DOHH2 (cell line): Measurements from ENCODE around the gene CCRL2.

Experiments used
- H3F3A ChIP-seq: fragments of 200-600 bp; sonication (generic), shearing (Covaris generic); 2 replicates; pipeline ENCODE4 v1.6.0; 2016; ENCODE audit warnings: antibody characterized with exemption, mild to moderate bottlenecking; ENCODE audit not compliant: control insufficient read depth, insufficient read depth
- H3K27ac ChIP-seq: fragments of 200-600 bp; sonication (generic); 2 replicates; pipeline ENCODE4 v1.5.1; 2014; ENCODE audit warnings: low read depth, mild to moderate bottlenecking, low read length, moderate library complexity
- H3K27me3 ChIP-seq: fragments of 200-600 bp; sonication (generic); 2 replicates; pipeline ENCODE4 v1.6.1; 2014; ENCODE audit warnings: mild to moderate bottlenecking, low read length, mixed read lengths; ENCODE audit not compliant: control insufficient read depth
- H3K36me3 ChIP-seq: fragments of 200-600 bp; sonication (generic); 2 replicates; pipeline ENCODE4 v1.6.1; 2014; ENCODE audit warnings: mild to moderate bottlenecking, low read length, moderate library complexity, mixed read lengths; ENCODE audit not compliant: control insufficient read depth
- H3K4me1 ChIP-seq: fragments of 200-600 bp; sonication (generic); 2 replicates; pipeline ENCODE4 v1.6.1; 2014; ENCODE audit warnings: mild to moderate bottlenecking, low read length, mixed read lengths; ENCODE audit not compliant: control insufficient read depth
- H3K4me2 ChIP-seq: fragments of 200-600 bp; sonication (generic); 2 replicates; pipeline ENCODE4 v1.6.0; 2014; ENCODE audit warnings: mild to moderate bottlenecking, low read length, moderate library complexity
- H3K4me3 ChIP-seq: fragments of 200-600 bp; sonication (generic); 2 replicates; pipeline ENCODE4 v1.5.1; 2014; ENCODE audit warnings: mild to moderate bottlenecking, low read length, mixed read lengths
- H3K79me2 ChIP-seq: fragments of 200-600 bp; sonication (generic); 2 replicates; pipeline ENCODE4 v1.6.1; 2014; ENCODE audit warnings: mild to moderate bottlenecking, low read length, mixed read lengths; ENCODE audit not compliant: control insufficient read depth
- H3K9me2 ChIP-seq: fragments of 200-600 bp; sonication (generic); replicated peaks from 2 replicates; pipeline ENCODE4 v1.6.1; 2014; ENCODE audit warnings: mild to moderate bottlenecking, low read length, mixed read lengths; ENCODE audit not compliant: control insufficient read depth
- H3K9me3 ChIP-seq: fragments of 200-600 bp; sonication (generic); 2 replicates; pipeline ENCODE4 v1.6.1; 2014; ENCODE audit warnings: antibody characterized with exemption, low read length, mixed read lengths; ENCODE audit not compliant: control insufficient read depth, insufficient read depth
- H4K20me1 ChIP-seq: fragments of 200-600 bp; sonication (generic); 2 replicates; pipeline ENCODE4 v1.6.0; 2014; ENCODE audit warnings: low read depth, mild to moderate bottlenecking, antibody characterized with exemption, low read length, moderate library complexity; ENCODE audit not compliant: control insufficient read depth, insufficient read depth
- CTCF ChIP-seq: fragments of 200-600 bp; sonication (generic); IDR thresholded peaks from one replicate; pipeline ENCODE4 v1.5.1; 2014; ENCODE audit warnings: antibody characterized with exemption, mild to moderate bottlenecking, low read depth, low read length; ENCODE audit not compliant: poor library complexity, severe bottlenecking
- EZH2phosphoT487 ChIP-seq: fragments of 200-600 bp; sonication (generic); IDR thresholded peaks from 2 replicates; pipeline ENCODE4 v1.6.1; 2017; ENCODE audit warnings: borderline replicate concordance, mild to moderate bottlenecking, antibody characterized with exemption, low read length, moderate library complexity, mixed read lengths

Gene CCRL2

GRCh38 chr3:46397111-46397510 is 9.9 kb upstream of the CCRL2 start:
- H3F3A ChIP-seq, result no peaks in the 10 kb centered on the region
- H3K9me2 ChIP-seq, result no peaks in the 10 kb centered on the region
- no peak overlapping the region for H3K4me2 ChIP-seq
- no peaks in the 10 kb centered on the region for H3K9me3 ChIP-seq
- H3K36me3 ChIP-seq, result no peaks in the 10 kb centered on the region
- no peaks in the 10 kb centered on the region for H3K4me1 ChIP-seq
- TF ChIP-seq EZH2phosphoT487, result no peak
- TF ChIP-seq CTCF, result no peak
- no peak overlapping the region for H3K4me3 ChIP-seq
- H3K27me3 ChIP-seq, result peaks cover 9% of the 10 kb centered on the region
- H4K20me1 ChIP-seq, result no peaks in the 10 kb centered on the region
- no peaks in the 10 kb centered on the region for H3K79me2 ChIP-seq
- no peak overlapping the region for H3K27ac ChIP-seq

- no peaks in the 10 kb centered on the region for H3K79me2 ChIP-seq
- no peak overlapping the region for H3K27ac ChIP-seq
- no peaks in the 10 kb centered on the region for H3K36me3 ChIP-seq
- TF ChIP-seq EZH2phosphoT487 (no peak), CTCF (no peak)
- no peaks in the 10 kb centered on the region for H4K20me1 ChIP-seq
- H3K4me2 ChIP-seq, result no peak overlapping the region
- H3K9me2 ChIP-seq, result no peaks in the 10 kb centered on the region
- no peaks in the 10 kb centered on the region for H3K4me1 ChIP-seq
- no peaks in the 10 kb centered on the region for H3K9me3 ChIP-seq
- H3F3A ChIP-seq, result no peaks in the 10 kb centered on the region
- H3K4me3 ChIP-seq, result no peak overlapping the region
- H3K27me3 ChIP-seq, result peaks cover 9% of the 10 kb centered on the region
These were observed 8.7 kb upstream of the CCRL2 start for GRCh38 chr3:46398186-46398955.

- H3K27ac ChIP-seq, result no peak overlapping the region
- no peaks in the 10 kb centered on the region for H3K4me1 ChIP-seq
- no peaks in the 10 kb centered on the region for H3F3A ChIP-seq
- no peak overlapping the region for H3K4me2 ChIP-seq
- H3K9me2 ChIP-seq, result no peaks in the 10 kb centered on the region
- H3K36me3 ChIP-seq, result no peaks in the 10 kb centered on the region
- peaks cover 9% of the 10 kb centered on the region for H3K27me3 ChIP-seq
- no peak overlapping the region for H3K4me3 ChIP-seq
- TF ChIP-seq CTCF (no peak), EZH2phosphoT487 (no peak)
- no peaks in the 10 kb centered on the region for H3K79me2 ChIP-seq
- H4K20me1 ChIP-seq, result no peaks in the 10 kb centered on the region
- no peaks in the 10 kb centered on the region for H3K9me3 ChIP-seq
These were observed 8.0 kb upstream of the CCRL2 start for GRCh38 chr3:46399098-46399497.
